Measurements from ENCODE around the gene KRT16. TPM values are rescaled to one million over a fixed set of nuclear protein-coding genes. Genes with fewer than 3 reads are reported as not detected.

KRT16 gene
- total and polyA plus RNA-seq, 2 donors (not counting 1 experiment from before 2014, with no cell fraction given): not detected

- no peak overlapping the region for H3K4me2 ChIP-seq (replicated peaks; ENCODE audit: low read depth, low read length, poor library complexity, severe bottlenecking)
- Mint-ChIP-seq H3K4me3 (no peak overlapping the region), H3K27ac (no peak overlapping the region), H3K9me3 (ENCODE audit: insufficient read depth) (peaks cover 7% of the 10 kb centered on the region), H3K27me3 (peaks cover 32% of the 10 kb centered on the region), H3K4me1 (peaks cover 7% of the 10 kb centered on the region)
- no peaks in the 10 kb centered on the region for H4K20me1 ChIP-seq (ENCODE audit: control insufficient read depth, insufficient read depth, low read length, poor library complexity, severe bottlenecking)
- H3K79me2 ChIP-seq (ENCODE audit: control insufficient read depth, insufficient read depth, low read length): no peaks in the 10 kb centered on the region
- H3K36me3 ChIP-seq (replicated peaks in 1 of 2; ENCODE audit: control extremely low read depth in 1 of 2, control insufficient read depth in 1 of 2, extremely low read depth in 1 of 2, insufficient read depth in 2 of 2, low read length in 1 of 2): no peaks in the 10 kb centered on the region
- H3K9me3 ChIP-seq (ENCODE audit: control extremely low read depth in 1 of 3, control insufficient read depth in 2 of 3, insufficient read depth in 1 of 3, low read length in 2 of 3): peaks cover 0 to 18% (median 10%) of the 10 kb centered on the region in 3 donors
- peaks cover 0 to 17% (median 8%) of the 10 kb centered on the region in 4 experiments for H3K27me3 ChIP-seq (replicated peaks in 1 of 4; ENCODE audit: control extremely low read depth in 1 of 4, control insufficient read depth in 3 of 4, insufficient read depth in 4 of 4, low read length in 3 of 4)
- H3K9ac ChIP-seq (ENCODE audit: low read length): no peak overlapping the region
- H3K4me1 ChIP-seq (ENCODE audit: control insufficient read depth in 2 of 2, insufficient read depth in 2 of 2, low read length in 2 of 2): no peaks in the 10 kb centered on the region
- TF ChIP-seq CTCF (IDR thresholded peaks at IDR 0.05) (no peak), EZH2 (IDR thresholded peaks at IDR 0.05; ENCODE audit: borderline replicate concordance, insufficient read depth, low read depth, low read length, poor library complexity, severe bottlenecking) (no peak)
- intact Hi-C loops (cut with micrococcal nuclease): no loop called here
- DNase-seq (no peak), ATAC-seq (ENCODE audit: low read depth) (no peak)
- ChIA-PET CTCF (interaction anchor here (1.7 kb wide), 1 partner anchor 16 kb away, joined by 6 read pairs; no protein-coding TSS in a partner anchor), POLR2A (no interaction called here)
- H3K4me3 ChIP-seq (ENCODE audit: control extremely low read depth in 1 of 5, extremely low read depth in 1 of 5, insufficient read depth in 1 of 5, low read depth in 2 of 5, low read length in 4 of 5): no peak overlapping the region
- no peak overlapping the region for H3K27ac ChIP-seq (ENCODE audit: low read length in 2 of 2)
- H2AFZ ChIP-seq (ENCODE audit: insufficient read depth, low read depth, low read length, poor library complexity, severe bottlenecking): no peak overlapping the region
These were observed 47.2 kb downstream of the KRT16 start for GRCh38 chr17:41565338-41565737.

- 58% methylated on average over 3 of the region's 3 CpGs for WGBS (ENCODE audit: insufficient coverage)
- Mint-ChIP-seq H3K27me3 (peaks cover 41% of the 10 kb centered on the region), H3K9me3 (ENCODE audit: insufficient read depth) (peaks cover 7% of the 10 kb centered on the region), H3K4me3 (no peak overlapping the region), H3K4me1 (peaks cover 7% of the 10 kb centered on the region), H3K27ac (no peak overlapping the region)
- Histone ChIP-seq H4K20me1 (ENCODE audit: control insufficient read depth, insufficient read depth, low read length, poor library complexity, severe bottlenecking) (no peaks in the 10 kb centered on the region), H3K4me2 (replicated peaks; ENCODE audit: low read depth, low read length, poor library complexity, severe bottlenecking) (no peak overlapping the region), H3K4me1 (ENCODE audit: control insufficient read depth in 2 of 2, insufficient read depth in 2 of 2, low read length in 2 of 2) (no peaks in the 10 kb centered on the region), H3K79me2 (ENCODE audit: control insufficient read depth, insufficient read depth, low read length) (no peaks in the 10 kb centered on the region), H3K4me3 (ENCODE audit: control extremely low read depth in 1 of 5, extremely low read depth in 1 of 5, insufficient read depth in 1 of 5, low read depth in 2 of 5, low read length in 4 of 5) (no peak overlapping the region), H3K27me3 (replicated peaks in 1 of 4; ENCODE audit: control extremely low read depth in 1 of 4, control insufficient read depth in 3 of 4, insufficient read depth in 4 of 4, low read length in 3 of 4) (peaks cover 0 to 13% (median 8%) of the 10 kb centered on the region in 4 experiments), H2AFZ (ENCODE audit: insufficient read depth, low read depth, low read length, poor library complexity, severe bottlenecking) (no peak overlapping the region), H3K36me3 (replicated peaks in 1 of 2; ENCODE audit: control extremely low read depth in 1 of 2, control insufficient read depth in 1 of 2, extremely low read depth in 1 of 2, insufficient read depth in 2 of 2, low read length in 1 of 2) (no peaks in the 10 kb centered on the region), H3K27ac (ENCODE audit: low read length in 2 of 2) (no peak overlapping the region), H3K9ac (ENCODE audit: low read length) (no peak overlapping the region), H3K9me3 (ENCODE audit: control extremely low read depth in 1 of 3, control insufficient read depth in 2 of 3, insufficient read depth in 1 of 3, low read length in 2 of 3) (peaks cover 0 to 18% (median 10%) of the 10 kb centered on the region in 3 donors)
- ChIA-PET POLR2A (no interaction called here), CTCF (no interaction called here)
- no peak for TF ChIP-seq CTCF (IDR thresholded peaks at IDR 0.05)
- TF ChIP-seq EZH2 (IDR thresholded peaks at IDR 0.05; ENCODE audit: borderline replicate concordance, insufficient read depth, low read depth, low read length, poor library complexity, severe bottlenecking): no peak
- intact Hi-C loops (cut with micrococcal nuclease): no loop called here
- ATAC-seq (ENCODE audit: low read depth): no peak
- no peak for DNase-seq
These were observed 48.9 kb downstream of the KRT16 start for GRCh38 chr17:41563607-41564170.

Data from B cell (primary cell).